Neural progenitor cell (in vitro differentiated cells): ENCODE data around the gene PRDM10. TPM values are rescaled to one million over a fixed set of nuclear protein-coding genes. Genes with fewer than 3 reads are reported as not detected.

Source experiments
- DNase-seq: peaks from one replicate; pipeline ENCODE4 v3.0.0-alpha.2; 2016; ENCODE audit warnings: low spot score
- H2AFZ ChIP-seq: fragments of 200-600 bp; sonication (generic); replicated peaks from 2 replicates; pipeline ENCODE4 v1.6.1; 2016; ENCODE audit warnings: antibody characterized with exemption
- H3F3A ChIP-seq: fragments of 200-600 bp; sonication (generic); 2 replicates; pipeline ENCODE4 v1.6.1; 2016; ENCODE audit warnings: antibody characterized with exemption, low read depth
- H3K27ac ChIP-seq: fragments of 200-600 bp; sonication (generic); 2 replicates; pipeline ENCODE4 v1.5.1; 2016; ENCODE audit warnings: mild to moderate bottlenecking
- H3K27me3 ChIP-seq: fragments of 200-600 bp; sonication (generic); 2 replicates; pipeline ENCODE4 v1.6.1; 2016; ENCODE audit warnings: mild to moderate bottlenecking, moderate library complexity
- H3K36me3 ChIP-seq: fragments of 200-600 bp; sonication (generic); 2 replicates; pipeline ENCODE4 v1.5.1; 2016
- H3K4me1 ChIP-seq: fragments of 200-600 bp; sonication (generic); 2 replicates; pipeline ENCODE4 v1.6.1; 2016; ENCODE audit warnings: mixed run types
- H3K4me2 ChIP-seq: fragments of 200-600 bp; sonication (generic); 2 replicates; pipeline ENCODE4 v1.6.1; 2016
- H3K4me3 ChIP-seq: fragments of 200-600 bp; sonication (generic); 2 replicates; pipeline ENCODE4 v1.5.1; 2016
- H3K79me2 ChIP-seq: fragments of 200-600 bp; sonication (generic); 2 replicates; pipeline ENCODE4 v1.6.1; 2016; ENCODE audit warnings: low read depth
- H3K9ac ChIP-seq: fragments of 200-600 bp; sonication (generic); 2 replicates; pipeline ENCODE4 v1.6.1; 2016
- H3K9me3 ChIP-seq: fragments of 200-600 bp; sonication (generic); 2 replicates; pipeline ENCODE4 v1.5.1; 2016; ENCODE audit warnings: low read depth
- H4K20me1 ChIP-seq: fragments of 200-600 bp; sonication (generic); 2 replicates; pipeline ENCODE4 v1.6.1; 2016; ENCODE audit warnings: low read depth
- H3K27ac Mint-ChIP-seq: 3 replicates; pipeline ENCODE4 v1.8.0; 2021; ENCODE audit warnings: mixed read lengths
- H3K27me3 Mint-ChIP-seq: 2 replicates; pipeline ENCODE4 v1.8.0; 2022; ENCODE audit warnings: low read depth, mild to moderate bottlenecking, inconsistent platforms, moderate library complexity, mixed read lengths; ENCODE audit not compliant: insufficient read depth
- H3K36me3 Mint-ChIP-seq: 3 replicates; pipeline ENCODE4 v1.8.0; 2021; ENCODE audit warnings: mixed read lengths
- H3K4me1 Mint-ChIP-seq: 3 replicates; pipeline ENCODE4 v1.8.0; 2021; ENCODE audit warnings: mixed read lengths
- H3K4me3 Mint-ChIP-seq: 3 replicates; pipeline ENCODE4 v1.8.0; 2021; ENCODE audit warnings: mild to moderate bottlenecking, moderate library complexity, mixed read lengths
- H3K9me3 Mint-ChIP-seq: 3 replicates; pipeline ENCODE4 v1.8.0; 2020; ENCODE audit warnings: mixed read lengths
- EZH2 ChIP-seq: fragments of 200-600 bp; sonication (generic); IDR thresholded peaks from 2 replicates; pipeline ENCODE4 v1.6.1; 2017; ENCODE audit warnings: antibody characterized with exemption, mild to moderate bottlenecking, moderate library complexity
- EZH2phosphoT487 ChIP-seq: fragments of 200-600 bp; sonication (generic); IDR thresholded peaks from 2 replicates; pipeline ENCODE4 v1.6.1; 2017; ENCODE audit warnings: antibody characterized with exemption
- total RNA-seq: library from RNA; depleted of rRNA; stranded (reverse); fragments of >200 nt; gene quantifications from 2 replicates; pipeline ENCODE4 v1.2.3, GENCODE V29; 2015; ENCODE audit warnings: low replicate concordance
- TF ChIP-seq, protein P1 (sequence below): fragments of 200-600 bp; sonication (generic); IDR thresholded peaks from 2 replicates; pipeline ENCODE4 v1.5.1; 2017; ENCODE audit warnings: antibody characterized with exemption, mild to moderate bottlenecking

PRDM10 gene
- total RNA-seq, 1 donor from 2014 or later: 16.3 TPM

DNA sequence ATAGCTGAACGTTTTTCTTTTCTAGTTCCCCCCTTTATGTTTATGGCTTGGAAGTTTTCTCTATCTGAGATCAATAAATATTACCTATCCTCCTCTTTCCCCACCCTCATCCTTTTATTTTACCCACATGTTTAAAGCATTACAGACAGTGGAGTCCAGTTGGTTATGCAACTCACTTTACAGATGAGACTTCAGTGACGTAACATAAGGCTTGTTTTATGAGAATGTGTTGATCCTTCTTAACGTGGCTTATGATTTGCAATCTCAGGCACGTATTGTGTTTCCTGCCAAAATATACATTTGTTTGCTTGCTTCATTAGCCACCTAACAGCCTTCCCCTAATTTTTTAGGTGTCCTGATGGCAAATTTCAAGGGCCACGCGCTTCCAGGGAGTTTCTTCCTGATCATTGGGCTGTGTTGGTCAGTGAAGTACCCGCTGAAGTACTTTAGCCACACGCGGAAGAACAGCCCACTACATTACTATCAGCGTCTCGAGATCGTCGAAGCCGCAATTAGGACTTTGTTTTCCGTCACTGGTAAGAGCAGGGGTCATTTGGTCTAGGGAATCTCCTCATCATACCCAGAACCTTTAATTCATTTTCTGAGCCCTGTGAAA is 150.4 kb downstream of the PRDM10 start:
- no peaks in the 10 kb centered on the region for H3K36me3 ChIP-seq
- no peak overlapping the region for H3K4me2 ChIP-seq
- no peak overlapping the region for H2AFZ ChIP-seq
- no peaks in the 10 kb centered on the region for H3F3A ChIP-seq
- no peak for DNase-seq
- Mint-ChIP-seq H3K36me3 (no peaks in the 10 kb centered on the region), H3K4me3 (no peak overlapping the region), H3K27ac (no peak overlapping the region), H3K27me3 (peaks cover 4% of the 10 kb centered on the region), H3K4me1 (peaks cover 4% of the 10 kb centered on the region), H3K9me3 (no peaks in the 10 kb centered on the region)
- H3K27me3 ChIP-seq: no peaks in the 10 kb centered on the region
- H3K9me3 ChIP-seq: no peaks in the 10 kb centered on the region
- H3K4me1 ChIP-seq: peaks cover 5% of the 10 kb centered on the region
- H3K27ac ChIP-seq: no peak overlapping the region
- H3K9ac ChIP-seq: no peak overlapping the region
- no peak overlapping the region for H3K4me3 ChIP-seq
- H3K79me2 ChIP-seq: no peaks in the 10 kb centered on the region
- H4K20me1 ChIP-seq: no peaks in the 10 kb centered on the region
- TF ChIP-seq EZH2phosphoT487 (no peak), EZH2 (no peak)
- TF ChIP-seq, protein P1, sequence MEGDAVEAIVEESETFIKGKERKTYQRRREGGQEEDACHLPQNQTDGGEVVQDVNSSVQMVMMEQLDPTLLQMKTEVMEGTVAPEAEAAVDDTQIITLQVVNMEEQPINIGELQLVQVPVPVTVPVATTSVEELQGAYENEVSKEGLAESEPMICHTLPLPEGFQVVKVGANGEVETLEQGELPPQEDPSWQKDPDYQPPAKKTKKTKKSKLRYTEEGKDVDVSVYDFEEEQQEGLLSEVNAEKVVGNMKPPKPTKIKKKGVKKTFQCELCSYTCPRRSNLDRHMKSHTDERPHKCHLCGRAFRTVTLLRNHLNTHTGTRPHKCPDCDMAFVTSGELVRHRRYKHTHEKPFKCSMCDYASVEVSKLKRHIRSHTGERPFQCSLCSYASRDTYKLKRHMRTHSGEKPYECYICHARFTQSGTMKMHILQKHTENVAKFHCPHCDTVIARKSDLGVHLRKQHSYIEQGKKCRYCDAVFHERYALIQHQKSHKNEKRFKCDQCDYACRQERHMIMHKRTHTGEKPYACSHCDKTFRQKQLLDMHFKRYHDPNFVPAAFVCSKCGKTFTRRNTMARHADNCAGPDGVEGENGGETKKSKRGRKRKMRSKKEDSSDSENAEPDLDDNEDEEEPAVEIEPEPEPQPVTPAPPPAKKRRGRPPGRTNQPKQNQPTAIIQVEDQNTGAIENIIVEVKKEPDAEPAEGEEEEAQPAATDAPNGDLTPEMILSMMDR: no peak

Other genes starting within 250 kb of the PRDM10 start
- gene TMEM45B, start 187.0 kb downstream of the PRDM10 start, total RNA-seq: not detected in 2 replicates
- gene NFRKB, start 107.3 kb downstream of the PRDM10 start, total RNA-seq: 33.5 and 56.3 TPM in 2 replicates
- gene APLP2, start 67.1 kb upstream of the PRDM10 start, total RNA-seq: 448 and 455 TPM in 2 replicates
- 1.4 and 2.4 TPM in 2 replicates for gene ST14, start 156.9 kb upstream of the PRDM10 start, total RNA-seq